Stimulated activated CD8-positive, alpha-beta memory T cell treated with anti-CD3 and anti-CD28 coated beads, Interleukin-4, amount 100 ng/mL, for 24 hours (primary cell): ENCODE data around the gene LCA5L.
"Not testable (repeated sequence)": the region's sequence is repeated elsewhere in the genome, so short reads cannot be mapped to it uniquely, and the experiment has no call there.

Experiments
- DNase-seq: peaks from one replicate; pipeline ENCODE4 v3.0.0-alpha.2; 2020; ENCODE audit warnings: low read depth

LCA5L gene

GRCh38 chr21:39451332-39452206 is 6.0 kb upstream of the LCA5L start, which contains the start of gene SH3BGR:
SH3BGR (plus strand) TSS chr21:39451970; CDS start chr21:39452097, 127 bp downstream.
- DNase-seq: no peak

- no peak for DNase-seq
Observed at GRCh38 chr21:39447264-39447663, 1.7 kb upstream of the LCA5L start.

GRCh38 chr21:39444421-39445180 is 977 bp downstream of the LCA5L start:
- no peak for DNase-seq

GRCh38 chr21:39441502-39442475 is 3.8 kb downstream of the LCA5L start:
- DNase-seq: no peak

- no peak for DNase-seq
Observed at GRCh38 chr21:39439232-39439631, 6.3 kb downstream of the LCA5L start.

GRCh38 chr21:39434950-39435349 is 10.6 kb downstream of the LCA5L start:
- DNase-seq: no peak

- no peak for DNase-seq
Observed at GRCh38 chr21:39430954-39431353, 14.6 kb downstream of the LCA5L start.

GRCh38 chr21:39430457-39430856 is 15.1 kb downstream of the LCA5L start:
- no peak for DNase-seq

- no peak for DNase-seq
Observed at GRCh38 chr21:39430016-39430415, 15.6 kb downstream of the LCA5L start.

GRCh38 chr21:39429445-39429844 is 16.1 kb downstream of the LCA5L start:
- no peak for DNase-seq

GRCh38 chr21:39422527-39423241 is 22.9 kb downstream of the LCA5L start:
- no peak for DNase-seq

- not testable (repeated sequence) for DNase-seq
Observed at GRCh38 chr21:39419204-39419603, 26.4 kb downstream of the LCA5L start.

GRCh38 chr21:39406065-39406464 is 39.5 kb downstream of the LCA5L start:
- no peak for DNase-seq

GRCh38 chr21:39400173-39400572 is 45.4 kb downstream of the LCA5L start:
- no peak for DNase-seq

- DNase-seq: no peak
Observed at GRCh38 chr21:39397646-39398385, 47.8 kb downstream of the LCA5L start.

GRCh38 chr21:39392981-39393380 is 52.6 kb downstream of the LCA5L start:
- DNase-seq: no peak

GRCh38 chr21:39390212-39390765 is 55.3 kb downstream of the LCA5L start:
- no peak for DNase-seq

GRCh38 chr21:39388811-39389155 is 56.8 kb downstream of the LCA5L start:
- DNase-seq: no peak

GRCh38 chr21:39388038-39388810 is 57.4 kb downstream of the LCA5L start:
- peak; percentile 85 for DNase-seq
